Heart right ventricle (tissue), 16 donors: ENCODE measurements around the gene CYTH4. TPM values are rescaled to one million over a fixed set of nuclear protein-coding genes. Genes with fewer than 3 reads are reported as not detected.

Experiments used
- ATAC-seq, 8 donors: fragments of 200-7000 bp; cut with Tn5 transposase; one replicate each; pipeline ENCODE4 v1.9.1; 2020; ENCODE audit warnings: mild to moderate bottlenecking in 8 of 8, moderate library complexity in 8 of 8, moderate number of reproducible peaks in 1 of 8
- DNase-seq, 2 donors: peaks; one replicate each; pipeline ENCODE4 v3.0.0-alpha.2; 2020
- H3K27ac ChIP-seq, 10 donors: fragments of 200-600 bp; sonication (generic) in 2 of 10; one replicate each; pipeline versions ENCODE4 v1.5.0 to v1.8.0; 2020 to 2022; ENCODE audit warnings: mild to moderate bottlenecking in 3 of 10
- H3K27me3 ChIP-seq, 7 donors: fragments of 200-600 bp; one replicate each; pipeline ENCODE4 v1.8.0; 2021 to 2022; ENCODE audit warnings: mild to moderate bottlenecking in 2 of 7
- H3K36me3 ChIP-seq, 9 donors: fragments of 200-600 bp; sonication (generic) in 1 of 9; one replicate each; pipeline versions ENCODE4 v1.5.0 to v1.8.0; 2020 to 2022; ENCODE audit warnings: mild to moderate bottlenecking in 2 of 9
- H3K4me1 ChIP-seq, 9 donors: fragments of 200-600 bp; sonication (generic) in 1 of 9; one replicate each; pipeline versions ENCODE4 v1.5.0 to v1.8.0; 2020 to 2022; ENCODE audit warnings: mild to moderate bottlenecking in 4 of 9
- H3K4me3 ChIP-seq, 10 donors: fragments of 200-600 bp; sonication (generic) in 2 of 10; one replicate each; pipeline versions ENCODE4 v1.5.0 to v1.8.0; 2020 to 2022; ENCODE audit warnings: mild to moderate bottlenecking in 7 of 10, moderate library complexity in 2 of 10
- H3K9me3 ChIP-seq, 11 donors: fragments of 200-600 bp in 10 of 11; sonication (generic) in 2 of 11; one replicate each; pipeline versions ENCODE4 v1.5.0 to v1.8.0; 2013 to 2022; ENCODE audit warnings: mild to moderate bottlenecking in 2 of 11, control low read depth in 1 of 11, moderate library complexity in 1 of 11
- WGBS, 2 donors: extraction: QIAGEN DNeasy Blood & Tissue Kit; methylation state at CpG; one replicate each; pipeline ENCODE4 v1.1.7; 2013; ENCODE audit warnings: inconsistent platforms in 1 of 2; 5-methylcytosine and 5-hydroxymethylcytosine counted together
- intact Hi-C, 10 donors: fragments of 100-400 bp; cut with DNase I; formaldehyde crosslinking; loops; one replicate each; pipeline versions ENCODE4 v1.11.1 to v1.14.2; 2022
- polyA plus RNA-seq, 2 donors: library from polyadenylated mRNA; stranded (reverse); fragments of 200-250 nt; gene quantifications; one replicate each; pipeline ENCODE4 v1.2.3, GENCODE V29; 2013
- total RNA-seq, 10 donors: library from RNA; stranded (reverse); fragmentation: NEBNext Ultra II Directional in 3 of 10; extraction: Animal tissue kit (Norgen Biotek cat#: 25700) in 3 of 10; gene quantifications; one replicate each; pipeline versions ENCODE4 v1.2.1 to v1.2.4, GENCODE V29; 2021 to 2023
- TF ChIP-seq, protein P1 (sequence below), 9 donors: fragments of 200-600 bp; sonication (generic) in 2 of 9; IDR thresholded peaks; one replicate each; pipeline versions ENCODE4 v1.5.0 to v1.8.0; 2021 to 2022; ENCODE audit warnings: antibody characterized with exemption in 9 of 9, mild to moderate bottlenecking in 5 of 9, moderate library complexity in 1 of 9
- donor health status: Arrhythmogenic right ventricular cardiomyopathy.
- donor health status: ischemic (EF 13 %, LVEDD 7.1; RV severe dilation, severe dysfunction).
- donor health status: healthy with polysubstance abuse.
- donor health status: DM: no; HTN: yes; CAD: no.
- donor health status: DM: no; HTN: no; CAD: no.
- donor health status: ischemic (EF 25% LVEDD 6.9; RV normal size, moderate dysfunction).
- donor health status: ischemic (EF 25% LVEDD 5.7; RV mildly dilated, moderate dysfunction).
- donor health status: healthy.
- donor health status: DM: yes; HTN: yes; CAD: no.
- donor health status: Ischemic cardiomyopathy.
- donor health status: ischemic (EF 35%, LVEDD 5.7; RV mildly dilated, moderate dysfunction).
- donor health status: nonischemic (EF 11% LVEDD 7.7; RV severe dilation, severe dysfunction).
- donor health status: DM: yes; HTN: yes; CAD: no.
- donor health status: PGD.
- donor health status: ischemic (EF 29% LVEDD 5.4; RV normal size, mild dysfunction).
- donor health status: nonischemic (EF 23%, LVEDD 6.1; RV moderate dilation, normal function).

CYTH4 gene
- total and polyA plus RNA-seq, 12 donors: 1.8 to 29.3 (median 4.3) TPM

DNA sequence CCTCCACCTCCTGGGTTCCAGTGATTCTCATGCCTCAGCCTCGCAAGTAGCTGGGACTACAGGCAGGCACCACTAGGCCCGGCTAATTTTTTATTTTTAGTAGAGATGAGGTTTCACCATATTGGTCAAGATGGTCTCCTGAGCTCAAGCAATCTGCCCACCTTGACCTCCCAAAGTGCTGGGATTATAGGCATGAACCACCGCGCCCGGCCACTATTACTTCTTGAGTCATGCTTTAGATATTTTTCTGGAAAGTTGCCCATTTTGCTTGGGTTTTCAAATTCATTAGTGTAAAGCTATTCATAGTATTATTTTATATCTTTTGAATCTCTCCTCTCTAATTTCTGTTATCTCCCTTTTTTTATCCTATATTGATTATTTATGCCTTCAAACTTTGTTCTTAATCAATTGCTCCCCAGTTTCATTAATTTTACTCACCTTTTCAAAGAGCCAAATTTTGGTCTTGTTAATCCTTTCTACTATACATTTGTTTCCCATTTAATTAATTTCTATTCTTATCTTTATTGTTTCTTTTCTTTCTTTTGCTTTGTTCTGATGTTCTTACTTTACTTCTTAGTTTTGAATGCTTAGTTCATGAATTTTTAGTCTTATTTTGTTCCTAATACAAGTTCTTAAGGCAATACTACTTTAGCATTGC is 28.0 kb upstream of the CYTH4 start:
- H3K27ac ChIP-seq: no peak overlapping the region
- TF ChIP-seq, protein P1, sequence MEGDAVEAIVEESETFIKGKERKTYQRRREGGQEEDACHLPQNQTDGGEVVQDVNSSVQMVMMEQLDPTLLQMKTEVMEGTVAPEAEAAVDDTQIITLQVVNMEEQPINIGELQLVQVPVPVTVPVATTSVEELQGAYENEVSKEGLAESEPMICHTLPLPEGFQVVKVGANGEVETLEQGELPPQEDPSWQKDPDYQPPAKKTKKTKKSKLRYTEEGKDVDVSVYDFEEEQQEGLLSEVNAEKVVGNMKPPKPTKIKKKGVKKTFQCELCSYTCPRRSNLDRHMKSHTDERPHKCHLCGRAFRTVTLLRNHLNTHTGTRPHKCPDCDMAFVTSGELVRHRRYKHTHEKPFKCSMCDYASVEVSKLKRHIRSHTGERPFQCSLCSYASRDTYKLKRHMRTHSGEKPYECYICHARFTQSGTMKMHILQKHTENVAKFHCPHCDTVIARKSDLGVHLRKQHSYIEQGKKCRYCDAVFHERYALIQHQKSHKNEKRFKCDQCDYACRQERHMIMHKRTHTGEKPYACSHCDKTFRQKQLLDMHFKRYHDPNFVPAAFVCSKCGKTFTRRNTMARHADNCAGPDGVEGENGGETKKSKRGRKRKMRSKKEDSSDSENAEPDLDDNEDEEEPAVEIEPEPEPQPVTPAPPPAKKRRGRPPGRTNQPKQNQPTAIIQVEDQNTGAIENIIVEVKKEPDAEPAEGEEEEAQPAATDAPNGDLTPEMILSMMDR (IDR thresholded peaks at IDR 0.05): no peak
- H3K4me3 ChIP-seq: no peak overlapping the region
- H3K27me3 ChIP-seq: peaks cover 0 to 88% (median 73%) of the 10 kb centered on the region in 7 donors
- ATAC-seq (no peak), DNase-seq (no peak)
- intact Hi-C loops: no loop called here
- H3K9me3 ChIP-seq: no peaks in the 10 kb centered on the region
- peaks cover 0 to 7% (median 0%) of the 10 kb centered on the region in 9 donors for H3K4me1 ChIP-seq
- 74 to 79% methylated on average over 5 of the region's 5 CpGs for WGBS, 2 donors
- H3K36me3 ChIP-seq: no peaks in the 10 kb centered on the region

DNA sequence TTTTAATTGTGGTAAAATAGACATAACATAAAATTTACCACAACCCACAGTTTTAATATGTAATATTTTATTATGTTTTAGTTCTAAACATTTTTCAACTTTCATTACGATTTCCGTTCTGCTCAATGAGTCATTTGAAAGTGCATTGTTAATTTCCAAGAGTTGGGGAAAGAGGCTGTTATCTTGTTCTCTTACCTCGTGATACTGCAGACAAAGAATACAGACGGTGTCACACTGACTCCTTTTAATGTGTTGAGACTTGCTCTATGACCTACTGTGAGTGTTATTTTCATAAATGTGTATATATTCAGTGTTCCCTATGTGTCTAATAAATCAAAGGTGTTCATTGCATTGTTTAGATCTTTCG is 27.5 kb upstream of the CYTH4 start:
- peaks cover 0 to 93% (median 78%) of the 10 kb centered on the region in 7 donors for H3K27me3 ChIP-seq
- 45% methylated on average over 5 of the region's 5 CpGs for WGBS, 2 donors

DNA sequence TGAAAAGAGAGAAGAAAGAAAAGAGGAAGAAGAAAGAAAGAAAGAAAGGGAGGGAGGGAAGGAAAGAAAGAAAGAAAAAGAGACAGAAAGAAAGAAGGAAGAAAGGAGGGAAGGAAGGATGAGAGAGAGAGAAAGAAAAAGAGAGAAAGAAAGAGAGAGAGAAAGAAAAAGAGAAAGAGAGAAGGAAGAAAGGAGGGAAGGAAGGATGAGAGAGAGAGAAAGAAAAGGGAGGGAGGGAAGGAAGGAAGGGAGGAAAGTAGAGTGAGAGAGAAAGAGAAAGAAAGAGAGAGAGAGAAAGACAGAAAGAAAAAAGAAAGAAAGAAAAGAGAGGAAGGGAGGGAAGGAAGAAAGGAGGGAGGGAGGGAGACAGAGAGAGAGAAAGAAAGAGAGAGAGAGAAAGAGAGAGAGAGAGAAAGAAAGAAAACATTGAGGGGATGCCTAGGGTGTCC is 26.7 kb upstream of the CYTH4 start:
- DNase-seq (no peak), ATAC-seq (no peak)
- Histone ChIP-seq H3K9me3 (no peaks in the 10 kb centered on the region), H3K27ac (no peak overlapping the region), H3K36me3 (no peaks in the 10 kb centered on the region), H3K4me1 (peaks cover 0 to 18% (median 0%) of the 10 kb centered on the region in 9 donors), H3K4me3 (no peak overlapping the region), H3K27me3 (peaks cover 0 to 96% (median 78%) of the 10 kb centered on the region in 7 donors)
- TF ChIP-seq, protein P1 (IDR thresholded peaks at IDR 0.05): no peak
- intact Hi-C loops: no loop called here

More for the DNA sequence above, 27.5 kb upstream of the CYTH4 start:
- peaks cover 0 to 12% (median 0%) of the 10 kb centered on the region in 9 donors for H3K4me1 ChIP-seq
- H3K36me3 ChIP-seq: no peaks in the 10 kb centered on the region
- intact Hi-C loops: no loop called here
- DNase-seq: no peak
- TF ChIP-seq, protein P1 (IDR thresholded peaks at IDR 0.05): no peak
- no peak overlapping the region for H3K27ac ChIP-seq
- no peaks in the 10 kb centered on the region for H3K9me3 ChIP-seq
- ATAC-seq: no peak
- H3K4me3 ChIP-seq: no peak overlapping the region

DNA sequence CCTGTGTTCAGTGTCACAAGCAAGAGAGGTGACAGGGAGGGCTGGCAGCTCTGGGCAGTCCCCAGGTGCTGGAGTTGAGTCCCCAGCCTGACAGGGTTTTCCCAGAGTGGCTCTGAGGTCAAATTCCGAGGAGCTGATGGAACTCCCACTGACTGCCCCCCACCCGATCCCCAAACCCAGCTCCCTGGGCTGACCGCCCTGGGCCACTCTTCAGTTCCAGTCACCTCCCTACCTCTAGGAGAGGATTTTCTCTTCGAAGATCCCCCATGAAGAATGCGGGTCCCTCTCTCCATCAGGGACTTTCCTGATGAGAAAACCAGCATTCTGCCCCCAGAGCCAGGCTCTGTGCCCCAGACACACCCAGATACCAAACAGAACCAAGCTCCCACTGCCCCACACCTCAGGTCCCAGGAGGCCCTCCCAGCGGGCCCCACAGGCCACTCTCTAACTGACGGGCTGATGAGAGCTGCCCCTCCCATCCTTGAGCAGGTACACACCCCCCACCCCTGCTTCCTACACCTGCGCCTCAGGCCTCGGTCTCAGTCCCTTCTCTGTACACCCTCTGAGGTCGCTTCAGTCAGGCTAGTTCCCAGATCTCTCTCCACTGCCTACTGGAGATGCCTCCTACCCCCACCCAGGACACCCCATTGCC is 26.1 kb upstream of the CYTH4 start:
- Histone ChIP-seq H3K4me3 (no peak overlapping the region), H3K27me3 (peaks cover 0 to 97% (median 82%) of the 10 kb centered on the region in 7 donors), H3K9me3 (no peaks in the 10 kb centered on the region), H3K36me3 (no peaks in the 10 kb centered on the region), H3K27ac (no peak overlapping the region), H3K4me1 (peaks cover 0 to 24% (median 0%) of the 10 kb centered on the region in 9 donors)
- TF ChIP-seq, protein P1 (IDR thresholded peaks at IDR 0.05): no peak
- DNase-seq (no peak), ATAC-seq (no peak)
- WGBS, 2 donors: 60 to 64% methylated on average over 10 of the region's 10 CpGs
- intact Hi-C loops: no loop called here
